ENCODE data around the gene PACRG. TPM values are rescaled to one million over a fixed set of nuclear protein-coding genes. Genes with fewer than 3 reads are reported as not detected.

PACRG gene
- total and polyA plus RNA-seq, 12 donors = 2.1 to 34.6 (median 10.0) TPM

GRCh38 chr6:163341224-163342061 lies 613.7 kb downstream of the PACRG start:
- Histone ChIP-seq H3K36me3 (no peaks in the 10 kb centered on the region), H3K27me3 (no peaks in the 10 kb centered on the region), H3K27ac (peak overlapping the region in 6 of 10 donors; percentile 22 to 92 (median 60)), H3K4me1 (peaks cover 16 to 72% (median 38%) of the 10 kb centered on the region in 9 donors), H3K4me3 (no peak overlapping the region), H3K9me3 (no peaks in the 10 kb centered on the region)
- DNase-seq (no peak), ATAC-seq (peak in 2 of 8 donors; percentile 36 to 41)
- intact Hi-C loops (cut with DNase I) = loop anchor here in 3 of 10 donors (5.0 to 10.0 kb wide), 3 partner anchors 53 to 613 kb away; partner anchors contain the start of gene QKI (in 1 of the 3)
- no peak for TF ChIP-seq CTCF (IDR thresholded peaks at IDR 0.05)
- 66 to 77% methylated on average over 16 of the region's 16 CpGs for WGBS, 2 donors

GRCh38 chr6:163342571-163343539 lies 615.1 kb downstream of the PACRG start:
- Histone ChIP-seq H3K4me1 (peaks cover 17 to 68% (median 46%) of the 10 kb centered on the region in 9 donors), H3K27ac (peak overlapping the region in 2 of 10 donors; percentile 19 to 61), H3K4me3 (no peak overlapping the region), H3K27me3 (no peaks in the 10 kb centered on the region), H3K36me3 (no peaks in the 10 kb centered on the region), H3K9me3 (no peaks in the 10 kb centered on the region)
- no peak for TF ChIP-seq CTCF (IDR thresholded peaks at IDR 0.05)
- ATAC-seq = peak in 1 of 8 donors; percentile 5
- WGBS, 2 donors = 88 to 92% methylated on average over 24 of the region's 24 CpGs
- intact Hi-C loops (cut with DNase I) = loop anchor here in 3 of 10 donors (5.0 to 10.0 kb wide), 3 partner anchors 52 to 612 kb away; partner anchors contain the start of gene QKI (in 1 of the 3)
- no peak for DNase-seq

- 53 to 55% methylated on average over 8 of the region's 8 CpGs for WGBS, 2 donors
- no peaks in the 10 kb centered on the region for H3K36me3 ChIP-seq
- TF ChIP-seq CTCF (IDR thresholded peaks at IDR 0.05) = no peak
- H3K9me3 ChIP-seq = no peaks in the 10 kb centered on the region
- no peaks in the 10 kb centered on the region for H3K27me3 ChIP-seq
- H3K4me1 ChIP-seq = peaks cover 17 to 60% (median 44%) of the 10 kb centered on the region in 9 donors
- DNase-seq (peak in 1 of 2 donors; percentile 45), ATAC-seq (peak in 2 of 8 donors; percentile 17 to 58)
- peak overlapping the region in 3 of 10 donors; percentile 10 to 23 (median 11) for H3K27ac ChIP-seq
- H3K4me3 ChIP-seq = no peak overlapping the region
- intact Hi-C loops (cut with DNase I) = loop anchor here in 3 of 10 donors (5.0 to 10.0 kb wide), 3 partner anchors 51 to 611 kb away; partner anchors contain the start of gene QKI (in 1 of the 3)
Measured at GRCh38 chr6:163343609-163344008, 615.8 kb downstream of the PACRG start.

- H3K36me3 ChIP-seq = no peaks in the 10 kb centered on the region
- ATAC-seq (no peak), DNase-seq (no peak)
- no peak overlapping the region for H3K4me3 ChIP-seq
- no peaks in the 10 kb centered on the region for H3K27me3 ChIP-seq
- WGBS, 2 donors = 88 to 94% methylated on average over 8 of the region's 8 CpGs
- H3K9me3 ChIP-seq = no peaks in the 10 kb centered on the region
- TF ChIP-seq CTCF (IDR thresholded peaks at IDR 0.05) = no peak
- H3K4me1 ChIP-seq = peaks cover 12 to 55% (median 36%) of the 10 kb centered on the region in 9 donors
- intact Hi-C loops (cut with DNase I) = loop anchor here in 3 of 10 donors (5.0 to 10.0 kb wide), 3 partner anchors 50 to 610 kb away; partner anchors contain the start of gene QKI (in 1 of the 3)
- H3K27ac ChIP-seq = no peak overlapping the region
Measured at GRCh38 chr6:163344411-163344810, 616.6 kb downstream of the PACRG start.

Measured in heart right ventricle (tissue), 16 donors.